ENCODE measurements around the gene RASGEF1C. TPM values are rescaled to one million over a fixed set of nuclear protein-coding genes. Genes with fewer than 3 reads are reported as not detected.

RASGEF1C gene
- total and polyA plus RNA-seq, 2 experiments from 2014 or later: 0.40 to 0.42 TPM

- Histone ChIP-seq H4K20me1 (replicated peaks; ENCODE audit: insufficient read depth) (no peaks in the 10 kb centered on the region), H3F3A (replicated peaks; ENCODE audit: low read depth) (no peaks in the 10 kb centered on the region), H3K4me3 (no peak overlapping the region), H3K79me2 (replicated peaks; ENCODE audit: insufficient read depth) (no peaks in the 10 kb centered on the region), H3K27me3 (ENCODE audit: insufficient read depth) (no peaks in the 10 kb centered on the region), H3K27ac (ENCODE audit: low read depth) (no peak overlapping the region), H3K4me1 (ENCODE audit: insufficient read depth) (no peaks in the 10 kb centered on the region), H3K36me3 (ENCODE audit: insufficient read depth) (no peaks in the 10 kb centered on the region), H3K4me2 (no peak overlapping the region), H2AFZ (no peak overlapping the region), H3K9me2 (ENCODE audit: insufficient read depth) (no peaks in the 10 kb centered on the region)
- no peaks in the 10 kb centered on the region; the same call in 2 of the 3 replicates for H3K9me3 Mint-ChIP-seq
- no peak for DNase-seq (ENCODE audit: low spot score)
- peaks cover 4% of the 10 kb centered on the region for H3K27me3 Mint-ChIP-seq (ENCODE audit: insufficient read depth, low read depth, poor library complexity)
- no peak overlapping the region for H3K27ac Mint-ChIP-seq
- no peak for ATAC-seq
- no peaks in the 10 kb centered on the region; the same call in 2 of the 3 replicates for H3K36me3 Mint-ChIP-seq (ENCODE audit: low read depth)
- TF ChIP-seq CTCF (conservative IDR thresholded peaks at IDR 0.05; ENCODE audit: low read depth in 2 of 2): 0 out of 4 replicates have a peak, but pooled peaks of 1 of the 2 experiments have one; percentile 9
- TF ChIP-seq ZNF462 (CRISPR knock-in tag; IDR thresholded peaks at IDR 0.05): no peak
- H3K4me1 Mint-ChIP-seq: peaks cover 2% of the 10 kb centered on the region; the same call in 1 of the 3 replicates
- no peak overlapping the region for H3K4me3 Mint-ChIP-seq
Observed at GRCh38 chr5:180198208-180198607, 10.8 kb downstream of the RASGEF1C start.

All from GM23338 (cell line).